Immature natural killer cell (primary cell): ENCODE results near the gene PRODH. TPM values are rescaled to one million over a fixed set of nuclear protein-coding genes. Genes with fewer than 3 reads are reported as not detected.
"Not testable (repeated sequence)": the region's sequence is repeated elsewhere in the genome, so short reads cannot be mapped to it uniquely, and the experiment has no call there.

Experiments
- DNase-seq, 3 donors: peaks; one replicate each; pipeline ENCODE4 v3.0.0; 2022; ENCODE audit warnings: mixed read lengths in 1 of 3
- H3K27ac Mint-ChIP-seq, 6 donors: one replicate each; pipeline ENCODE4 v1.8.0; 2020; ENCODE audit warnings: mixed read lengths in 6 of 6, mild to moderate bottlenecking in 5 of 6, inconsistent platforms in 4 of 6, moderate library complexity in 3 of 6
- H3K27me3 Mint-ChIP-seq, 3 donors: one replicate each; pipeline ENCODE4 v1.8.0; 2020 to 2021; ENCODE audit warnings: low read depth in 3 of 3, mild to moderate bottlenecking in 3 of 3, mixed read lengths in 3 of 3, moderate library complexity in 3 of 3, inconsistent platforms in 1 of 3
- H3K36me3 Mint-ChIP-seq, 3 donors: one replicate each; pipeline ENCODE4 v1.8.0; 2020; ENCODE audit warnings: mixed read lengths in 3 of 3, inconsistent platforms in 2 of 3, mild to moderate bottlenecking in 2 of 3
- H3K4me1 Mint-ChIP-seq, 2 donors: one replicate each; pipeline ENCODE4 v1.8.0; 2020; ENCODE audit warnings: inconsistent platforms in 2 of 2, mild to moderate bottlenecking in 2 of 2, mixed read lengths in 2 of 2, moderate library complexity in 1 of 2
- H3K4me3 Mint-ChIP-seq, 5 donors: one replicate each; pipeline ENCODE4 v1.8.0; 2020; ENCODE audit warnings: mild to moderate bottlenecking in 5 of 5, mixed read lengths in 5 of 5, inconsistent platforms in 3 of 5, moderate library complexity in 3 of 5
- H3K9me3 Mint-ChIP-seq, 6 donors: one replicate each; pipeline ENCODE4 v1.8.0; 2020; ENCODE audit warnings: mild to moderate bottlenecking in 6 of 6, mixed read lengths in 6 of 6, inconsistent platforms in 4 of 6, moderate library complexity in 3 of 6
- polyA plus RNA-seq, 3 donors: library from polyadenylated mRNA; unstranded; fragments of 300-500 nt; fragmentation: Illumina TruSeq; gene quantifications; one replicate each; pipeline ENCODE4 v1.2.3, GENCODE V29; 2021

PRODH gene
- polyA plus RNA-seq: not detected

GRCh38 chr22:18935889-18936529, at the start of gene PRODH:
TSS of gene PRODH (minus strand) at chr22:18936293. CDS start at chr22:18936287, 6 bp downstream.
- Mint-ChIP-seq H3K36me3 (no peaks in the 10 kb centered on the region), H3K4me1 (no peaks in the 10 kb centered on the region), H3K9me3 (no peaks in the 10 kb centered on the region), H3K27ac (no peak within 1 kb of the TSS), H3K27me3 (no peaks in the 10 kb centered on the region), H3K4me3 (no peak within 1 kb of the TSS)
- DNase-seq: no peak

- Mint-ChIP-seq H3K27ac (no peak overlapping the region), H3K36me3 (no peaks in the 10 kb centered on the region), H3K9me3 (peaks cover 0 to 2% (median 0%) of the 10 kb centered on the region in 6 donors), H3K4me3 (no peak overlapping the region), H3K4me1 (no peaks in the 10 kb centered on the region), H3K27me3 (no peaks in the 10 kb centered on the region)
- DNase-seq: no peak
Observed at GRCh38 chr22:18985780-18986179, 49.7 kb upstream of the PRODH start.

- H3K36me3 Mint-ChIP-seq: no peaks in the 10 kb centered on the region
Observed at GRCh38 chr22:18984564-18984963, 48.5 kb upstream of the PRODH start.

GRCh38 chr22:18983120-18983651, 47.1 kb upstream of the PRODH start:
- Mint-ChIP-seq H3K36me3 (no peaks in the 10 kb centered on the region), H3K27me3 (peaks cover 0 to 4% (median 2%) of the 10 kb centered on the region in 3 donors), H3K4me3 (no peak overlapping the region), H3K27ac (no peak overlapping the region), H3K9me3 (peaks cover 0 to 3% (median 0%) of the 10 kb centered on the region in 6 donors), H3K4me1 (no peaks in the 10 kb centered on the region)
- DNase-seq: no peak

More at GRCh38 chr22:18984564-18984963, 48.5 kb upstream of the PRODH start:
- Mint-ChIP-seq H3K4me3 (no peak overlapping the region), H3K27ac (no peak overlapping the region), H3K9me3 (peaks cover 0 to 3% (median 0%) of the 10 kb centered on the region in 6 donors), H3K27me3 (peaks cover 0 to 4% (median under 1%) of the 10 kb centered on the region in 3 donors), H3K4me1 (no peaks in the 10 kb centered on the region)
- no peak for DNase-seq

GRCh38 chr22:18980829-18981228, 44.7 kb upstream of the PRODH start:
- Mint-ChIP-seq H3K9me3 (peaks cover 0 to 3% (median 0%) of the 10 kb centered on the region in 6 donors), H3K4me3 (no peak overlapping the region), H3K27me3 (peaks cover 0 to 8% (median 5%) of the 10 kb centered on the region in 3 donors), H3K27ac (no peak overlapping the region), H3K36me3 (no peaks in the 10 kb centered on the region), H3K4me1 (no peaks in the 10 kb centered on the region)
- no peak for DNase-seq

GRCh38 chr22:18979957-18980356, 43.9 kb upstream of the PRODH start:
- H3K9me3 Mint-ChIP-seq: peaks cover 0 to 3% (median 0%) of the 10 kb centered on the region in 6 donors
- no peak overlapping the region for H3K4me3 Mint-ChIP-seq
- no peak for DNase-seq
- no peaks in the 10 kb centered on the region for H3K4me1 Mint-ChIP-seq
- H3K27ac Mint-ChIP-seq: no peak overlapping the region
- H3K27me3 Mint-ChIP-seq: peaks cover 0 to 8% (median 5%) of the 10 kb centered on the region in 3 donors
- no peaks in the 10 kb centered on the region for H3K36me3 Mint-ChIP-seq

- Mint-ChIP-seq H3K4me3 (no peak overlapping the region), H3K27me3 (peaks cover 0 to 8% (median 5%) of the 10 kb centered on the region in 3 donors), H3K36me3 (no peaks in the 10 kb centered on the region), H3K9me3 (peaks cover 0 to 3% (median 0%) of the 10 kb centered on the region in 6 donors), H3K27ac (no peak overlapping the region), H3K4me1 (no peaks in the 10 kb centered on the region)
- no peak for DNase-seq
Observed at GRCh38 chr22:18978506-18978905, 42.4 kb upstream of the PRODH start.

- no peak for DNase-seq
- no peaks in the 10 kb centered on the region for H3K4me1 Mint-ChIP-seq
- H3K27ac Mint-ChIP-seq: no peak overlapping the region
- H3K9me3 Mint-ChIP-seq: peaks cover 0 to 3% (median 0%) of the 10 kb centered on the region in 6 donors
- no peaks in the 10 kb centered on the region for H3K36me3 Mint-ChIP-seq
- H3K27me3 Mint-ChIP-seq: peaks cover 0 to 8% (median 5%) of the 10 kb centered on the region in 3 donors
- H3K4me3 Mint-ChIP-seq: no peak overlapping the region
Observed at GRCh38 chr22:18977824-18978425, 41.8 kb upstream of the PRODH start.

- Mint-ChIP-seq H3K4me1 (no peaks in the 10 kb centered on the region), H3K27ac (no peak overlapping the region), H3K4me3 (no peak overlapping the region), H3K27me3 (peaks cover 0 to 9% (median 8%) of the 10 kb centered on the region in 3 donors), H3K9me3 (peaks cover 0 to 3% (median 0%) of the 10 kb centered on the region in 6 donors), H3K36me3 (no peaks in the 10 kb centered on the region)
- no peak for DNase-seq
Observed at GRCh38 chr22:18976197-18976751, 40.2 kb upstream of the PRODH start.

- Mint-ChIP-seq H3K27ac (no peak overlapping the region), H3K27me3 (peaks cover 0 to 9% (median 8%) of the 10 kb centered on the region in 3 donors), H3K36me3 (no peaks in the 10 kb centered on the region), H3K4me1 (no peaks in the 10 kb centered on the region), H3K4me3 (no peak overlapping the region), H3K9me3 (peaks cover 0 to 2% (median 0%) of the 10 kb centered on the region in 6 donors)
- DNase-seq: no peak
Observed at GRCh38 chr22:18975434-18976196, 39.5 kb upstream of the PRODH start.

- no peak overlapping the region for H3K27ac Mint-ChIP-seq
- no peaks in the 10 kb centered on the region for H3K9me3 Mint-ChIP-seq
- H3K27me3 Mint-ChIP-seq: peaks cover 2 to 10% (median 5%) of the 10 kb centered on the region in 3 donors
- no peaks in the 10 kb centered on the region for H3K4me1 Mint-ChIP-seq
- no peaks in the 10 kb centered on the region for H3K36me3 Mint-ChIP-seq
- H3K4me3 Mint-ChIP-seq: no peak overlapping the region
- DNase-seq: no peak
Observed at GRCh38 chr22:18974477-18975180, 38.5 kb upstream of the PRODH start.

- H3K36me3 Mint-ChIP-seq: no peaks in the 10 kb centered on the region
- no peak overlapping the region for H3K27ac Mint-ChIP-seq
- H3K9me3 Mint-ChIP-seq: no peaks in the 10 kb centered on the region
- no peaks in the 10 kb centered on the region for H3K4me1 Mint-ChIP-seq
- no peak overlapping the region for H3K4me3 Mint-ChIP-seq
- DNase-seq: no peak
- H3K27me3 Mint-ChIP-seq: peaks cover 5 to 9% (median 8%) of the 10 kb centered on the region in 3 donors
Observed at GRCh38 chr22:18973264-18974031, 37.4 kb upstream of the PRODH start.

- H3K36me3 Mint-ChIP-seq, H3K27me3 Mint-ChIP-seq, DNase-seq, H3K27ac Mint-ChIP-seq, H3K4me1 Mint-ChIP-seq, H3K9me3 Mint-ChIP-seq, H3K4me3 Mint-ChIP-seq: not testable (repeated sequence)
Observed at GRCh38 chr22:18972591-18972990, 36.5 kb upstream of the PRODH start.
